ENCODE measurements around the gene SP2. TPM values are rescaled to one million over a fixed set of nuclear protein-coding genes. Genes with fewer than 3 reads are reported as not detected.

The SP2 gene
- total and polyA plus RNA-seq, 2 of the 13 experiments (the other 11 are each of a cell fraction or from before 2014, with no cell fraction given): 1.4 to 4.8 TPM

- intact Hi-C loops (cut with micrococcal nuclease; ENCODE audit: unreplicated experiment) (no loop called here), in situ Hi-C loops (cut with HindIII; ENCODE audit: extremely low pct_ligation_motif_present, low pct_unique_long_range_greater_than_20kb) (no loop called here)
- no peaks in the 10 kb centered on the region for H3K9me3 ChIP-seq (ENCODE audit: low read length)
- 95% methylated on average over 12 of the region's 12 CpGs for WGBS (ENCODE audit: low lambda C conversion rate)
- no peak overlapping the region for H3K4me2 ChIP-seq (ENCODE audit: low read depth, low read length)
- H2AFZ ChIP-seq (ENCODE audit: low read length): no peak overlapping the region
- no peak overlapping the region for H3K27ac ChIP-seq (ENCODE audit: extremely low read length, insufficient read depth, low read length)
- FAIRE-seq (no peak), DNase-seq (ENCODE audit: low spot score) (no peak), ATAC-seq (no peak)
- H3K79me2 ChIP-seq (ENCODE audit: insufficient read depth, low read length): no peaks in the 10 kb centered on the region
- no peaks in the 10 kb centered on the region for H4K20me1 ChIP-seq (ENCODE audit: insufficient read depth, low read length)
- TF ChIP-seq NONO (IDR thresholded peaks at IDR 0.05) (no peak), NONO (CRISPR knock-in tag; conservative IDR thresholded peaks at IDR 0.05) (no peak), ZNF780A (CRISPR knock-in tag; IDR thresholded peaks at IDR 0.05) (no peak), TBX3 (IDR thresholded peaks at IDR 0.05; ENCODE audit: borderline replicate concordance) (no peak), FOXJ3 (CRISPR knock-in tag; IDR thresholded peaks at IDR 0.05; ENCODE audit: borderline replicate concordance) (no peak), PRDM4 (CRISPR knock-in tag; IDR thresholded peaks at IDR 0.05; ENCODE audit: borderline replicate concordance) (no peak), MEF2D (CRISPR knock-in tag; IDR thresholded peaks at IDR 0.05) (no peak), PRPF4 (IDR thresholded peaks at IDR 0.05; ENCODE audit: low read depth, low read length, poor library complexity, severe bottlenecking) (no peak), FOXA1 (IDR thresholded peaks at IDR 0.05) (no peak), FOXA1 (CRISPR knock-in tag; IDR thresholded peaks at IDR 0.05) (no peak), MAFF (IDR thresholded peaks at IDR 0.05; ENCODE audit: low read depth, low read length) (no peak), NFE2L1 (CRISPR knock-in tag; IDR thresholded peaks at IDR 0.05; ENCODE audit: borderline replicate concordance) (no peak), THAP7 (CRISPR knock-in tag; IDR thresholded peaks at IDR 0.05) (no peak), MIXL1 (CRISPR knock-in tag; IDR thresholded peaks at IDR 0.05) (no peak), SYNCRIP (IDR thresholded peaks at IDR 0.05; ENCODE audit: insufficient read depth, low read depth, low read length) (no peak), ZNF451 (CRISPR knock-in tag; IDR thresholded peaks at IDR 0.05) (no peak), HOXD1 (CRISPR knock-in tag; IDR thresholded peaks at IDR 0.05) (no peak), ZNF275 (CRISPR knock-in tag; IDR thresholded peaks at IDR 0.05; ENCODE audit: borderline replicate concordance) (no peak), PAF1 (CRISPR knock-in tag; IDR thresholded peaks at IDR 0.05) (no peak), CBFB (CRISPR knock-in tag; IDR thresholded peaks at IDR 0.05) (no peak), GLMP (CRISPR knock-in tag; IDR thresholded peaks at IDR 0.05; ENCODE audit: borderline replicate concordance) (no peak)
- peaks cover 8 to 20% of the 10 kb centered on the region in 2 experiments; a peak in 3 of 5 replicates for H3K36me3 ChIP-seq (replicated peaks in 1 of 2; ENCODE audit: control insufficient read depth in 1 of 2, insufficient read depth in 2 of 2, low read length in 2 of 2)
- POLR2A ChIA-PET: no interaction called here
- no peak overlapping the region for H3K9ac ChIP-seq (ENCODE audit: insufficient read depth, low read depth, low read length)
- CTCF ChIA-PET (ENCODE audit: low intra/inter-chr PET ratio, low total read pairs): no interaction called here
- BruUV-seq (replicated peaks): no TSS peak
- no peak overlapping the region for H3K4me3 ChIP-seq (replicated peaks in 1 of 3; ENCODE audit: insufficient read depth in 1 of 3, low read depth in 2 of 3, low read length in 3 of 3)
- H3K27me3 ChIP-seq (ENCODE audit: control insufficient read depth in 1 of 2, insufficient read depth in 2 of 2, low read length in 2 of 2): no peaks in the 10 kb centered on the region
- peaks cover 7% of the 10 kb centered on the region for H3K4me1 ChIP-seq (ENCODE audit: insufficient read depth, low read length)
Observed at GRCh38 chr17:47915776-47916398, 19.9 kb downstream of the SP2 start.

Data from HepG2 (cell line).